ENCODE measurements around the gene KREMEN2.

The KREMEN2 gene

DNA sequence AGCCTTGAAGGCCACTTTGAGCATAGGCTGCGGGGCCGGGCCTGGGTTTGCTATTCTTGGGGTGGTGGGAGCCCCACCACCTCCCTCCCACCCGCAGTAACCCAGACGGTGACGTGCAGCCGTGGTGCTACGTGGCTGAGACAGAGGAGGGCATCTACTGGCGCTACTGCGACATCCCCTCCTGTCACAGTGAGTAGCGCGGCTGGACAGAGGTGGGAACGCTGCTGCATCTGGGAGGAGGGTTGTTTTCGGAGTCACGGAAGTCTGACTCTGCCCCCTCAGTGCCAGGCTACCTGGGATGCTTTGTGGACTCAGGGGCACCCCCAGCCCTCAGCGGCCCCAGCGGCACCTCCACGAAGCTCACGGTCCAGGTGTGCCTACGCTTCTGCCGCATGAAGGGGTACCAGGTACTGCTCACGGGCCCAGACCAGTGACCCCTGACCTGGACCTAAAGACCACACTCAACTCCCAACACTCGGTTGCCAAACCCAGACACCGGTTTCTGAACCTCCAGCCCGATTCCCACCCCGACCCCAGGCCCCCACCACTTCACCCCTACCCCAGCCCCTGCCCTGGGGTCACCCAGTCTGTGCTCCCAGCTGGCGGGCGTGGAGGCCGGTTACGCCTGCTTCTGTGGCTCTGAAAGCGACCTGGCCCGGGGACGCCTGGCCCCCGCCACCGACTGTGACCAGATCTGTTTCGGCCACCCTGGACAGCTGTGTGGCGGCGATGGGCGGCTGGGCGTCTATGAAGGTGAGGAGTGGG is 2.1 kb downstream of the KREMEN2 start:
- no peak for DNase-seq (ENCODE audit: low read depth)

DNA sequence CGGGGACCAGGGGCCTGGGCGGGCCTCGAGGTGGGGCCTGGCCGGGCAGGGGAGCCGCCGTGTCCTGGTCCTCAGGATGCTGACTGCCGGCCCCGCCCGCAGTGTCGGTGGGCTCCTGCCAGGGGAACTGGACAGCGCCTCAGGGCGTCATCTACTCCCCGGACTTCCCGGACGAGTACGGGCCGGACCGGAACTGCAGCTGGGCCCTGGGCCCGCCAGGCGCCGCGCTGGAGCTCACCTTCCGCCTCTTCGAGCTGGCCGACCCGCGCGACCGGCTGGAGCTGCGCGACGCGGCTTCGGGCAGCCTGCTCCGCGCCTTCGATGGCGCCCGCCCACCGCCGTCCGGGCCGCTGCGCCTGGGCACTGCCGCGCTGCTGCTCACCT is 2.7 kb downstream of the KREMEN2 start:
- no peak for DNase-seq (ENCODE audit: low read depth)

DNA sequence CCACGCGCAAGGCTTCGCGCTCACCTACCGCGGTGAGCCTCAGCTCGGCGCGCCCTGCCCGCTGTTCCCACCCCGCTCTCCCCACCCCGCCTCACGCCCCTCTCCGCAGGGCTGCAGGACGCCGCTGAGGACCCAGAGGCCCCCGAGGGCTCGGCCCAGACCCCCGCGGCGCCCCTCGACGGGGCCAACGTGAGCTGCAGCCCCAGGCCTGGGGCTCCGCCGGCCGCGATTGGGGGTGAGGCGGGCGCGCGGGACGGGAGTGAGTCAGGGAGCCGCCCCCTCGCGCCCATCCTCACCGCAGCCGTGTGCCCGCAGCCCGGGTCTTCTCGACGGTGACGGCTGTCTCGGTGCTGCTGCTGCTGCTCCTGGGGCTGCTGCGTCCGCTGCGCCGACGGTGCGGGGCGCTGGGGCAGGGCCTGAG is 3.1 kb downstream of the KREMEN2 start:
- no peak for DNase-seq (ENCODE audit: low read depth)

DNA sequence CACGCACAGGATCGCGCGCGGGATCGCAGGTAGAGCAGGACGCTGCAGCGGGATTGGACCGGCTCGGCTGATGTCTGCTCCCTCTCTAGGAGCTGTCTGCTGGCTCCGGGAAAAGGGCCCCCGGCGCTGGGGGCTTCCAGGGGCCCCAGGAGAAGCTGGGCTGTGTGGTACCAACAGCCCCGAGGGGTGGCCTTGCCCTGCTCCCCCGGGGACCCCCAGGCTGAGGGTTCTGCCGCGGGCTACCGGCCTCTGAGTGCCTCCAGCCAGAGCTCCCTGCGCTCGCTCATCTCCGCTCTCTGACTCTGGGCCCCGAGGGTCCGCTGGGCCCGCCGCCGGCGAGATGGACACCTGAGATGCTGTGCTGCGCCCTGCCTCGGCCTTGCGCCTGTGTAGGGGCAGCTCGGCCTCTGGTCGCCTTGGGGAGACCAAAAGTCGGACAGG is 3.7 kb downstream of the KREMEN2 start:
- no peak for DNase-seq (ENCODE audit: low read depth)

DNA sequence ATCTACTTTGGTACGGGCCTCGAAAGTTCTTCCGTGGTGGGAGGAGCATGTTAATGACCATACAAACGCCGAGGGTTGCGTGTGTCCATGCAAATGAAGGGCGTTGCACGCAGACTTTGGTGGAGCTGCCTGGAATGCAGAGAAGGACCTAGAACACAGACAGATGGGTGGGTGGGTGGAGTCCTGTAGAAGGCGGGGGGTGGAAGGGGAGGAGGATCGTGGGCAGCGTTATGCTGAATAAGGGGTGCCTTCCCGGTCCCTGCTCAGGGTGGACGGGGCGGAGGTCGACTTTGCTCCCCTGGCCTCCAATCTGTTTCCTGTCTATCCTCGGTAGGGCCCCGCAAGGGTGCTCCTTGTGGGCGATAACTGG is 4.3 kb downstream of the KREMEN2 start:
- no peak for DNase-seq (ENCODE audit: low read depth)

DNA sequence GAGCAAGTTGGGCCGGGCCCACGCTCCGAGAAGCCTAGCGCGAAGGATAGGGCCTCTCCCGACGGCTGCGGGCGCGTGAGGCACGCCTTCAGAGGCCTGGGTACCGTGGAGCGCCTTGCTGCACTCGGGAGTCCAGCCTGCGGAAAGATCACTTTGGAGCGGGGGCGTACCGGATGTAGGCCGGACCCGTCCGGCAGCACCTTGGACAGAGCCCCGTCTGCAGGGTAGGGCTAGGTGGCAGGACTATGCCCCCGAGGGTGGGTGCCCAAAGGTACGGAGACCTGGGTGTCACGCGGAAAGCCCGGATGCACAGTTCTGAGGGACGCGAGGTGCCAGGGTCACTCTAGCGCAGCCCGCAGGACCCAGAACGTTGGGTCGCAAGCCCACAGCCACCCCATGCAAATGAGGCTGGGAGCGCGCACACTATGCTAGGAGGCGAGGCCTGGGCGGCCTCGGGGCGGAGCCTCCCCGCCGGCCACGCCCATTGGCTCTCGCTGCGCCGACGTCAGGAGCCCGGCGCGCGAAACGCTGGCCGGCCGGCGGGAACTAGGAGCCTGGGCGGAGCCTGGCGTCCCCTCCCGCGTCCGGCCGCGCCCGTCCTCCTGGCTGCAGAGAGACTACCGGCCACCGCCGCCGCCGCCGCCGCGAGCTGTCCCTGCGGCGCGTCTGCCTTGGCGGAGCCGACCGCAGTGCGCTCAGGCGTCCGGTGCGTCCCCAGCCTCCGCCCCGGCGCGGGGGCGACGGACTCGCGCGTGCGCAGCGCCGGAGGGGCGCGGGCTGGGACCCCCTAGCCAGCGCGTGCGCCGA is 4.9 kb downstream of the KREMEN2 start, which contains the start of gene PAQR4:
TSS of gene PAQR4 (plus strand) at position 611 of the 807 bp plus-strand sequence. CDS start 327 bp downstream, outside the sequence.
- DNase-seq (ENCODE audit: low read depth), result peak; percentile 71

DNA sequence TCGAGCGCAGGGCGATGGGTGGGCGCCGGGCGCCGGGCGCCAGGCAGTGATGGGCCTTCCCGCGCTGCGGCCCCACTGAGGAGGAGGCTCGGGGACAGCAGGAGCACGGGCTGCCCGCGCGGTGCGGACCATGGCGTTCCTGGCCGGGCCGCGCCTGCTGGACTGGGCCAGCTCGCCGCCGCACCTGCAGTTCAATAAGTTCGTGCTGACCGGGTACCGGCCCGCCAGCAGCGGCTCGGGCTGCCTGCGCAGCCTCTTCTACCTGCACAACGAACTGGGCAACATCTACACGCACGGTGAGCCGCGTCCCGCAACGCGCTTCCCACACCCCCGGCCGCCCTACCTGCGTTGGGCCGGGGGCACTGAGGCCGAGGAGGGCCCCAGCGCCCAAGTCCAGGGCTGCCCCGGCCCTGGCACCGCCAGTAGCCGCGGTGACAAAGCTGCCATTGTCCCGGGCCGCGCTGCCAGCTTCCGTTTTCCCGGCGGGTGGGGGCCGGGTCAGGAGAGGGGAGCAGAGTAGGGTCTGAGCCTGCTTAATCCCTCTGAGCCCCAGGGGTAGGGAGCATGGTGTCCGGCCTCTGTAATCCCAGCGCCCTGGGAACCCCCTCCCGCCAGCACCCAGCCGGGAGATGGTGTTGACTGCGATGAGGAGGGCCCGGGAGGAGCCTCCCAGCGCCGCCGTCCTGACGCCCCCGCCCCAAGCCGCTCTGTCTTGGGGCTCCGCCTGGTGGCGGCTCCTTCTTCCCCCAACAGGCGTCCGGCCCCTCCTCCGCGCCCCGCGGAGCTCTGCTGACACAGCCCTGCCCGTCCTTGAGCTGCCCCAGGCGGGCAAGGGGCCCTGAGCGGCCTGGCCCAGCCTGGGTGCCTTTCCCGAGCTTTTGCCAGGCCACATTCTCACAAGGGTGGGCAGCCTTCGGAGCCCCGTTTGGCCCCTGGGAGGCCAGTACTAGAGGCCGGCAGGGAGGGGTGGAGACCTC is 5.8 kb downstream of the KREMEN2 start:
- DNase-seq (ENCODE audit: low read depth), result peak; percentile 67

DNA sequence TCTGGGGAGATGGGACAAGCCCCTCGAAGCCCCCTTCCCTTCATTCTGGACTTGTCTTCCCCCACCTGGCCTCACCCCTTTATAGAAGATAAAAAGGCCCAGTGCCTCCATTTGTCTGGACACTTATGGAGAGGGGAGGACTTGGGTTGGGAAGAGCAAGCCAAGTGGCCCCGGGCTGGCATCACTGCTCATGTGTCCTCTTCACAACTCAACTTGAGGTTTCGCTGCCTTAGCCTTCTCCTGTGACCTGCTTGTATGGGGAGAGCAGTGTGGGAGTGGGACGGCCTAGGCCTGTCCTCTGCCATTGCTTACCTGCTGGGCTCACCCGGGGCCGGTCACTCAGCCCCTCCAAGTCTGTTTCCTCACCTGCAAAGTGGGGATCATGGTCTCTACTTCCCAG is 6.5 kb downstream of the KREMEN2 start:
- no peak for DNase-seq (ENCODE audit: low read depth)

DNA sequence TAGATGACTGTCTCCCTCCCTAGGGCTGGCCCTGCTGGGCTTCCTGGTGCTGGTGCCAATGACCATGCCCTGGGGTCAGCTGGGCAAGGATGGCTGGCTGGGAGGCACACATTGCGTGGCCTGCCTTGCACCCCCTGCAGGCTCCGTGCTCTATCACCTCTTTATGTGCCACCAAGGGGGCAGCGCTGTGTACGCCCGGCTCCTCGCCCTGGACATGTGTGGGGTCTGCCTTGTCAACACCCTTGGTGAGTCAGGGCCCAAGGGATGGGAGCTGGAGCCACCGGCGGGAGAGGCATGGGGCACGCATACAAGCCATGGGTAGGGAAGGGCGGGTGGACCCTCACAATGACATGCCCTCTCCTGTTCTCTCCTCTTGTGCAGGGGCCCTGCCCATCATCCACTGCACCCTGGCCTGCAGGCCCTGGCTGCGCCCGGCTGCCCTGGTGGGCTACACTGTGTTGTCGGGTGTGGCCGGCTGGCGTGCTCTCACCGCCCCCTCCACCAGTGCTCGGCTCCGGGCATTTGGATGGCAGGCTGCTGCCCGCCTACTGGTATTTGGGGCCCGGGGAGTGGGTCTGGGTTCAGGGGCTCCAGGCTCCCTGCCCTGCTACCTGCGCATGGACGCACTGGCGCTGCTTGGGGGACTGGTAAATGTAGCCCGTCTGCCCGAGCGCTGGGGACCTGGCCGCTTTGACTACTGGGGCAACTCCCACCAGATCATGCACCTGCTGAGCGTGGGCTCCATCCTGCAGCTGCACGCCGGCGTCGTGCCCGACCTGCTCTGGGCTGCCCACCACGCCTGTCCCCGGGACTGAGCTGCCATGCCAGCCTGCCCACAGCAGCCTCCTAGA is 7.3 kb downstream of the KREMEN2 start:
- DNase-seq (ENCODE audit: low read depth), result no peak

DNA sequence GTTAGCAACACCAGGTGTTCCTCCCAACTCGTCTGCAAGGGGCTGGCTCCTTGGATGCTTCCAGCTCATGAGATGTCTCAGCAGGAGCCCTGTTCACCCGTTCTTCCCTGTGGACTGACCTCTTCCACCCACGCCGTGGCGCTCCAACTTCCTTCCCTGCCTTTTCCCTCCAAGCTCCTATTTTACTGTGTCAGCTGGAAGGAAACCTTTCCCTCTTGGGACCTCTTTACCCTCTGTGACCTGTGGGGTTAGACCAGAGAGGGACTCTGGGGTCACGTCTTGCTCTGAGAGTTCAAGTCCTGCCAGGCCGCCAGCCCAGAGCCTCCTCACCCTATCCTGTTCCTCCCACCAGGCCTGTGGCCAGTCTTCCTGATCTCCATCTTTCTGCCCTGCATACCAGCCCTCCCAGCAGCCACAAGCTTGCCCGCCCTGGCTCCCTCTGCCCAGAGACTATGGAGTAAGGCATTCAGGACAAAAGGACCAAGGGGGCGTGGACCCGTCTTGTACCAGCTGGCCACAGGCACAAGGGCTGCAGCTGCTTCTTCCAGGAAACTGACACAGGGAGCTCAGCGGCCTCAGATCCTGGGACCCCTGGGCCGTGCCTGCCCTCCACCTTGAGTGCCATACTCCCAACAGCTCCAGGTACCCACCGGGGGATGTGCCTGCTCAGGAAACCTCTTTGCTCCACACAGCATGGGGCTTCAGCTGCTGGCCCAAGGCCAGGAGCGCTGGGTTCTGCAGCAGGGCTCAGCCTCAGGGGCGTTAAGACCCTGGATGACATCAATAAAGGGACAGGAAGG is 8.1 kb downstream of the KREMEN2 start:
- DNase-seq (ENCODE audit: low read depth), result no peak

DNA sequence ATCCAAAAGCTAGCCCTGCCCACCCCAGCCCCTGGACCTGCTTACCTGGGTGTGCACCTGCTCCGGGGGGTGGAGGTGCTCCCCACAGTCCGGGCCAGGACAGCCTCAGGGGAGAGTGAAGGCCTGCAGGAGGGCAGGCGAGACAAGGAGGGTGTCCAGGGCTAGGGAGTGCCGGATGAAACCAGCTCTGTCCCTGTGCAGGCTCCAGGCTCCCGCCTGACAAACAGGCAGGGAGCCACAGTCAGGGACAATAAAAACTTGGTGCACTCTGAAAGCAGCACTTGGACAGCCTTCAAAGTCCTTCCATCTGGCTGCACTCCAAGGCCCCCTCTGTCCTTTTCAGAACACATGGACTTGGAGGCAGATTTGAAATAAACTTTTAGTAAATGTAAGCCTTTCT is 9.0 kb downstream of the KREMEN2 start:
- DNase-seq (ENCODE audit: low read depth), result no peak

DNA sequence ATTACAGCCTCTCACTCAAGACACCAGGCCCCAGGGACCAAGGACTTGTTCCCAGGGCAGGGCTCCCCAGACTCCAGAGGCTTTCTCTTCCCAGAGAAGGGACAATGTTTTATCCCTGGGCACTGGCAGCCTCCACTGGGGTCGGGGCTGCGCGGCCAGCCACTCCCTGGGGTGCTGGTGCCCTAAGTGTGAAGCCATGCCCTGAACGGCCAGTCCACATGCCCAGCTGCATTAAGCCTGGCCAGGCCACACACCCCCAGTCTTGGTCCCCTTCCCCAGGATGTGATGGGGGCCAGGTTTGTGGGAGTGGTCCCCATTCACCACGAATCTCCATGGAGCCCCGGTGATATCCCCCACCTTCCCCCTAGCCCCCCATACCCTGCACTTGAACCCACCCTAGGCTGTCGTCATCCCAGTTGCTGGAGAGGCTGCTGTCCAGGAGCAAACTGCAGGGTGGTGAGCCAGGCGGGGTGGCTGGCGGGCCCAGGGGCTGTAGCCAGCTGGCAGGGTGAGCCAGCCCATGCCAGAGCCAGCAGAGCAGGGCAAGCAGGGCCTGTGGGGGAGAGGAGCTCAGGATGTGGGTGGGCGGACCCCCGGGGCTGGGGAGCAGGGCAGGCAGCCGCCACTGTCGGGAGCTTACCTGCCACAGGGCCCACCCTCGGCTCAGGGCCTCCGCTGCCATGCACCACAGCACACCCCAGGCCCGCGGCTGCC is 9.7 kb downstream of the KREMEN2 start:
- DNase-seq (ENCODE audit: low read depth), result no peak

DNA sequence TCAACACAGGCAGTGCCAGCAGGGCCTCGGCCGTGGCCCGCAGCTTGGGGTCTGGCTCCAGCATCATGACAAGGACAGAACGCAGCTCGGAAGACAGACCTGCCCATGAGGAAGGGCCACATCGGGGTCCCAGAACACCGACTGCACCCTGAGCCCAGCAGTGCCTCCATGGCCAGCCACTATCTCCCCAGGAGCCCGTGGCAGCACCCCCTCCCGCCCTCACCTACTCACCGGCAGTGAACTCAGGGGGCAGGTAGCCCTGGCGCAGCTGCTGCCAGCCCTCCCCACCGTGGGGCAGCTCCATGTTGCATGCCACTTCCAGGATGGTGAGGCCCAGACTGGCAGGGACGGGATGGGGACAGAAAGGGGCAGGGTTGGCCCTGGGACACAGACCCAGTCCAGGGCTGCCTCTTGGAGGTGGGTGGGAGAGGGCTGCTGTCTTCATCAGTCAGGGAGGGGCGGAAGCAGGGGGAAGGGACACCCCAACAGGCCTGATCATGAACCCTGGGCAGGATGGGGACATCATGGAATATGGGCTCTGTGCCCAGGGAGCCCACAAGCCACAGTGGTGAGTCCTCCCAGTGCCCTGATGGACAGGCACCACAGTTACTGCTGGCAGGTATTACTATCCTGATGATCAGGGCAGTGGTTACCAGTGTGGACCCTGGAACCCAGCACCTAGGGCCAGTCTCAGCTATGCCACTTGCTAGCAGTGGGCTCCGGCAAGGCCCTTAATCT is 10.4 kb downstream of the KREMEN2 start:
- DNase-seq (ENCODE audit: low read depth), result no peak

DNA sequence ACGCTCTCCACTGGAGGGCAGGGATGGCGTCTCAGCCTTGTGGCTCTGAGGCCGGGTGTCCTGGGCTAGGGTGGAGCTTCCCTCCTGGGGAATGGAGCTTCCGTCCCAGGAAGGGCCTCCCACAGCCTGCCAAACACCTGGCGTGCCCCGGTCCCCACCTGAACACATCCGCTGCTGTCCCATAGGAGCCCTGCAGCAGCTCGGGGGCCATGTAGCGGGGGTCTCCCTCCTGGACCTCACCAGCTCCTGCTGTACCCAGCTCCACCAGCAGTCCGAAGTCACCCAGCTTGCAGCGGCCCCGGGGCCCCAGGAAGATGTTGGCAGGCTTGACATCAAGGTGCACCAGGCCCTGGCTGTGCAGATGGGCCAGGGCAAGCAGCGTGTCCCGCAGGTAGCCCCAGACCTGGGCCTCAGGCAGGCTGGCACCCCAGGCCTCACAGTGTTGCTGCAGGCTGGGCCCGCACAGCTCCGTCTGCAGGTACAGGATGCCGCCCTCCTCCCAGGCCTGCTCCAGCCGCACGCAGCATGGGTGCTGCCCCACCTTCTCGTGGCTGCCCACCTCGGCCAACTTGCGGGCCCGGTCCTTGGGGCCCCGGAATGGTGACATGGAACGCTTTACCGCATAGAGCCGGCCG is 11.2 kb downstream of the KREMEN2 start:
- DNase-seq (ENCODE audit: low read depth), result no peak

DNA sequence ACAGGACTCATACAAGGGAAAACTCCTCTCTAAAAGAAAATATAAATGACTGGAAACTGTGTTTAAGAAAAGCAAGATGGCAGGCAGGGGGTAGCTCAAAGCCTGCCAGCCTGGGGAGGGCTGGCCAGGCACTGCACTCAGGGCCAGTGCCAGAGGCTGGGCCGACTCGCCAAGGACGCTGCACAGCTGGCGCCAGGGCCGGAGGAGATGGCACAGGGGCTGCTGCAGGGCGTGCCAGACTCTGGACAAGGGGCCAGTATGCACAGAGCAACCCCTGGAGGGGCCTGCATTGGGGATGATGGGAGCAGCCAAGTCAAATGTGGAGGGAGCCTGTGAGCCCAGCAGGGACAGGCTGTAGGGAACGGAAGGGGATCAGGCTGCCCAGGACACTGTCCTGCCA is 12.1 kb downstream of the KREMEN2 start:
- no peak for DNase-seq (ENCODE audit: low read depth)

DNA sequence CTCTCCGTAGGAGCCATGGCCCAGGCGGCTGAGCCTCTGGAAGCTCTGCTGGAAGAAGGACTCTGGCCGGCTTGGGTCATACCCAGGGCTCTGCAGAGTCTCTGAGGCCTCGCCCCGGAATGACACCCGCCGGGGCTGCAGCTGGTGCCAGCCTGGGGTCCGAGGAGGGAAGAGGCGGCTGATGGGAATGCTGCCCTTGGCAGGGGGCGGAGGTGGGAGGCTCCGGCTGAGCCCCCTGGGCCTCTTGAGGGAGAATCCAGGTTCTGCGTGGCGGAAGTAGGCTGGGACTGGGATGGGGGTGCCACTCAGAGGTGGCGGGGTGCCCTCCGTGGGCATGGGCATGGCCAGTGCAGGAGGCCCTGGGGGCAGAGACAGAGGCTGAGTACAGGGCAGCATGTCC is 12.6 kb downstream of the KREMEN2 start:
- DNase-seq (ENCODE audit: low read depth), result no peak

DNA sequence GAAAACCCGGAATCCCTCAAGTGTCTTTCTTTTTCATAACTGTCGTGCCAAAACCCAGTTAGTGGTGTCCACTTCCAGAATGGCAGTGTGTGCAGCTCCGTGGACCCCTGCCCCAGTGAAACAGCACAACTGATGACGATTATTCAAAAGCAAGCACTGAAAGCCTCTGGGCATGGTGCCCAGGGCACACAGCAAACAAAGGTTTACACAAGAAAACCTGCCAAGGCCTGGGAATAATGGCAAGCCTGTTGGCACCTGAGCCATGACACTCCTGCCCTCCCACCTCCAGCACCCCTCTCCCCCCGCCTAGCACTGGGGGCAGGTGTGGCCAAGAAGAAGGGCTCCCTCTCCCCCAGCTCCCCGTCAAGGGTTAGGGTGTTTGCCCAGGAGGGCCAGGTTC is 13.4 kb downstream of the KREMEN2 start:
- no peak for DNase-seq (ENCODE audit: low read depth)

DNA sequence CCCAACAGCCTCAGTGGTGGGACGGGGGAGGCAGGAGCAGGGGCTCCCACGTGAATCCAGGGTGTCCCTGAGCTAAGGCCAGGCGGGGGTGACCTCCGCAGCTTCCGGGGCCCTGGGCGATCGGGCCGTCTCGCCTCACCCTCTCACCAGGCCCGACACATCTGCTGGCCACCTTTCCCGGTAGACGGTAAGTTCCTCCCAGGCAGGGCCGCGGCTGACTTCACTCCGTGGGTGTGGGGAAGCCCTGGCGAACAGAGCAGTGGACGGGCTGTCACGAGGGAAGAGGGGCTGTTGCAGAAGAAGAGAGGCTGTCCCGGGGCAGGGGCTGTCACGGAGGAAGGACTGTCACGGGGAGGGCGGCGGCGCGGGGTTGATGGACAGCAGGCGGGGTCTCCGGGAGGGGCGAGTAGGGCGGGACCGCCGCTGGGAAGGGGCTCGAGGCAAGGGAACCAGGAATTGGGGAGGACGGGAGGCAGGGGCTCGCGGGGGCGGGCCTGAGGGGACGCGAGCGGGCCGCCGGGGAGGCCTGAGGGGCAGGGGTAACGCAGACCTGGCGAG is 15.7 kb downstream of the KREMEN2 start:
- DNase-seq (ENCODE audit: low read depth), result no peak
